Measurements from ENCODE around the gene PARVB. TPM values are rescaled to one million over a fixed set of nuclear protein-coding genes. Genes with fewer than 3 reads are reported as not detected.

The PARVB gene
- total RNA-seq (2022; extraction: Qiagen RNA extraction; ENCODE audit: low read depth): 37.1 to 42.5 TPM (median 40.4 TPM) in 5 replicates

DNA sequence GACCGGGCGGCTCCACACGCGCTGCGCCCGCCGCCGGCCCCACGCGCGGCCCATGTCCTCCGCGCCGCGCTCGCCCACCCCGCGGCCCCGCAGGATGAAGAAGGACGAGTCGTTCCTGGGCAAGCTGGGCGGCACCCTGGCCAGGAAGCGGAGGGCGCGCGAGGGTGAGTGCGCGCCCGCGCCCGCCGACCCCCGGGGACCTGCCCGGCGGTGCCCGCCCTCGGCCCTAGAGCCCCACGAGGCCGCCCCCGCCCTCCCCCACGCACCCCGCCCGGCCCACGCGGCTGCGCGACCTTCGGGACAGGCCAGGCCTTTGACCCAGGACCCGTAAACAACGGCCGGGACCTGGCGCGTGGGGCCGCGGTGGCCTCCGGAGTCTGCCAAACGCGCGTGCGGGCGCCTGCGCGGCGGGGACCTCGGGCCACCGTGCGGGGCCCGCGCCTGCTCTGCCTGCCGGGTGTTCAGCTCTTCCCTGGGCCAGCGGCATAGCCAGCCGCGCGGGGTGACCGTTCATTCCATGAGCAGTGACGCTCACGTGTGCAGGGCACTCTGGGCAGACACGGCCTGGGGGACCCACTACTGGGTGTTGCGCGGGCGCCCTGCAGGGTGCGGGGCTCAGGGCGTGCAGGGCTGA is at the start of gene PARVB:
Gene PARVB (plus strand): TSS at position 15 of the 634 bp plus-strand sequence. CDS start 38 bp downstream, at position 53.

DNA sequence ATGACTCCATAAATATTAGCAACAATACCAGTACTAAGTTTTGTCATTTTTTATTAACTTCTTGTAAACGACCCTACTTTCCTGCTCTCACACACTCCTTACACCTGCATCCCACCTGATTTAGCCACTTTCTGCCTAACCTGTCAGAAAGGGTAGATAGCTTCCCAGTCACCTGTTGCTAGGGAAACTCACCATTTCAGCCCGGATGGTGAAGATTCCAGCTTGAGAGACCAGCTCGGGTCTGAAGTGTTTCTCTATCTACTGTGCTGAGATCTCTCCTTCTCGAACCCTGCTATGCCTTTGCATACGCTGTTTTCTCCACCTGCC is 156.6 kb downstream of the PARVB start, which contains the start of gene PARVG:
Gene PARVG (plus strand): TSS at position 220 of the 327 bp plus-strand sequence. CDS start 2,405 bp downstream, outside the sequence.

Other genes with a start within 250 kb of the PARVB start
- gene EFCAB6, start 212.0 kb upstream of the PARVB start, total RNA-seq (2022; extraction: Qiagen RNA extraction; ENCODE audit: low read depth): 0.33 to 0.49 TPM (median 0.46 TPM) in 5 replicates
- gene SULT4A1, start 161.8 kb upstream of the PARVB start, total RNA-seq (2022; extraction: Qiagen RNA extraction; ENCODE audit: low read depth): not detected in 5 replicates
- gene PNPLA5, start 132.3 kb upstream of the PARVB start, total RNA-seq (2022; extraction: Qiagen RNA extraction; ENCODE audit: low read depth): 0.04 to 0.05 TPM in 2 of 5 replicates, not detected in the others
- gene PNPLA3, start 100.5 kb upstream of the PARVB start, total RNA-seq (2022; extraction: Qiagen RNA extraction; ENCODE audit: low read depth): 0.80 to 1.3 TPM (median 0.94 TPM) in 5 replicates
- gene SAMM50, start 68.9 kb upstream of the PARVB start, total RNA-seq (2022; extraction: Qiagen RNA extraction; ENCODE audit: low read depth): 43.6 to 49.2 TPM (median 47.3 TPM) in 5 replicates
- gene PARVG, start 156.6 kb downstream of the PARVB start, total RNA-seq (2022; extraction: Qiagen RNA extraction; ENCODE audit: low read depth): not detected in 5 replicates

All from A549 treated with DMSO at 1 μM for 4 hours (cell line).